ENCODE results near the gene KLF15.

KLF15 gene

GRCh38 chr3:126304291-126304690 is 52.9 kb downstream of the KLF15 start:
- DNase-seq, result no peak

GRCh38 chr3:126303272-126303671 is 53.9 kb downstream of the KLF15 start:
- no peak for DNase-seq

- no peak for DNase-seq
Observed at GRCh38 chr3:126300761-126301481, 56.3 kb downstream of the KLF15 start.

GRCh38 chr3:126300001-126300760 is 57.0 kb downstream of the KLF15 start:
- DNase-seq, result no peak

- DNase-seq, result no peak
Observed at GRCh38 chr3:126295407-126295939, 61.7 kb downstream of the KLF15 start.

GRCh38 chr3:126294211-126294808 is 62.9 kb downstream of the KLF15 start:
- no peak for DNase-seq

GRCh38 chr3:126293370-126294082 is 63.7 kb downstream of the KLF15 start:
- no peak for DNase-seq

All from right forelimb (tissue), 1 donor.